Hindlimb muscle (tissue), 1 donor: ENCODE measurements around the gene PIGU. TPM values are rescaled to one million over a fixed set of nuclear protein-coding genes. Genes with fewer than 3 reads are reported as not detected.

Source experiments
- DNase-seq: peaks from one replicate; pipeline ENCODE4 v3.0.0-alpha.2; 2013
- polyA plus RNA-seq: library from polyadenylated mRNA; unstranded; fragments of 120-200 nt; gene quantifications from one replicate; pipeline ENCODE4 v1.2.1, GENCODE V29; 2013; ENCODE audit not compliant: insufficient read length

PIGU gene
- polyA plus RNA-seq, 1 donor = 21.9 TPM

GRCh38 chr20:34511891-34512265 lies 165.0 kb downstream of the PIGU start:
- DNase-seq = no peak

DNA sequence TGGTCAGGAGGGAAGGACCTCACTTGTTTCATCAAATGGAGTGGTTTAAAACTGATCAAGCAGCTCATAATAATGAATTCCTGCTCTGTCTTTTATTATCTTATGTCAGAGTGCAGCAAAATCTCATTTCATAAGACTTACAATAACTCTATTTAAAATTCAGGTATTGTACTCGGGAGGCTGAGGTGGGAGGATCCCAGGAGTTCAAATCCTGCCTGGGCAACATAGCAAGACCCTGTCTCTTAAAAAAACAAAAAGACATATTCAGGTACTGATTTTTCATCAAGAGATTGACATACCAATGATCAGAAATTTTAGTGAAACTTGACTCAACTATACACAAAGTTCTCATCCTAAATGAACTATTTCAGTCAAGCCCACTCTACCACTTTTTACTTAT lies 166.3 kb downstream of the PIGU start:
- no peak for DNase-seq

Other genes starting within 250 kb of the PIGU start
- gene DYNLRB1, start 160.7 kb downstream of the PIGU start, polyA plus RNA-seq = 108 TPM
- gene MAP1LC3A, start 118.4 kb downstream of the PIGU start, polyA plus RNA-seq = 23.0 TPM
- gene TP53INP2, start 27.3 kb upstream of the PIGU start, polyA plus RNA-seq = 11.5 TPM
- gene NCOA6, start 148.6 kb upstream of the PIGU start, polyA plus RNA-seq = 24.9 TPM
- gene GGT7, start 195.8 kb upstream of the PIGU start, polyA plus RNA-seq = 21.1 TPM
- gene ACSS2, start 199.5 kb upstream of the PIGU start, polyA plus RNA-seq = 49.6 TPM